GM12875 (cell line): ENCODE measurements around the gene MTARC1.

Experiments
- H3K4me3 ChIP-seq: one replicate; pipeline ENCODE4 v1.5.1; 2011; ENCODE audit warnings: low read depth, low read length, control low read depth
- CTCF ChIP-seq: IDR thresholded peaks from 2 replicates; pipeline ENCODE4 v1.5.1; 2011; ENCODE audit warnings: low read depth, mild to moderate bottlenecking, control low read depth, inconsistent platforms, low read length, moderate library complexity, borderline replicate concordance; ENCODE audit not compliant: insufficient read depth

The MTARC1 gene

GRCh38 chr1:220804202-220804586 lies 17.5 kb downstream of the MTARC1 start:
- TF ChIP-seq CTCF, result no peak
- H3K4me3 ChIP-seq, result no peak overlapping the region

- no peak overlapping the region for H3K4me3 ChIP-seq
- TF ChIP-seq CTCF, result no peak
Observed at GRCh38 chr1:220806408-220806807, 19.7 kb downstream of the MTARC1 start.

GRCh38 chr1:220807726-220808125 lies 21.0 kb downstream of the MTARC1 start:
- H3K4me3 ChIP-seq, result no peak overlapping the region
- no peak for TF ChIP-seq CTCF

GRCh38 chr1:220808345-220809186 lies 21.9 kb downstream of the MTARC1 start:
- H3K4me3 ChIP-seq, result no peak overlapping the region
- TF ChIP-seq CTCF, result no peak

GRCh38 chr1:220809187-220809550 lies 22.5 kb downstream of the MTARC1 start:
- TF ChIP-seq CTCF, result no peak
- no peak overlapping the region for H3K4me3 ChIP-seq

- TF ChIP-seq CTCF, result no peak
- no peak overlapping the region for H3K4me3 ChIP-seq
Observed at GRCh38 chr1:220809704-220810103, 23.0 kb downstream of the MTARC1 start.

- no peak overlapping the region for H3K4me3 ChIP-seq
- TF ChIP-seq CTCF, result peak; percentile 86
Observed at GRCh38 chr1:220810179-220810653, 23.5 kb downstream of the MTARC1 start.
